HepG2 (cell line): ENCODE data around the gene ABTB2. TPM values are rescaled to one million over a fixed set of nuclear protein-coding genes. Genes with fewer than 3 reads are reported as not detected.

Source experiments
- CEBPB ChIP-seq: IDR thresholded peaks from 2 replicates; pipeline ENCODE4 v1.6.1; 2011; ENCODE audit warnings: low read depth, low read length, improper control_type of control experiment, borderline replicate concordance
- HHEX ChIP-seq: IDR thresholded peaks from 2 replicates; pipeline ENCODE4 v1.6.1; 2016; ENCODE audit warnings: control low read depth
- HMG20A ChIP-seq: IDR thresholded peaks from 2 replicates; pipeline ENCODE4 v1.6.1; 2016; ENCODE audit warnings: borderline replicate concordance
- HNRNPK ChIP-seq: fragments of 200-400 bp; formaldehyde crosslinking; IDR thresholded peaks from 2 replicates; pipeline ENCODE4 v1.6.1; 2018; ENCODE audit warnings: low read length, low read depth, moderate library complexity, mild to moderate bottlenecking; ENCODE audit not compliant: poor library complexity, severe bottlenecking
- POLR2AphosphoS2 ChIP-seq: IDR thresholded peaks from 2 replicates; pipeline ENCODE4 v1.6.1; 2011; ENCODE audit warnings: low read depth, low read length, improper control_type of control experiment
- RXRA ChIP-seq: sonication (generic); formaldehyde crosslinking; IDR thresholded peaks from 2 replicates; pipeline ENCODE4 v1.5.1; 2020; ENCODE audit warnings: missing genetic modification reagents
- SOX5 ChIP-seq: IDR thresholded peaks from 2 replicates; pipeline ENCODE4 v1.6.1; 2016; ENCODE audit warnings: borderline replicate concordance
- TFDP1 ChIP-seq: IDR thresholded peaks from 2 replicates; pipeline ENCODE4 v1.6.1; 2016; ENCODE audit warnings: missing compliant biosample characterization, missing genetic modification reagents, borderline replicate concordance
- THYN1 ChIP-seq: sonication (generic); formaldehyde crosslinking; IDR thresholded peaks from 2 replicates; pipeline ENCODE4 v1.8.1; 2023; ENCODE audit warnings: low read depth, mild to moderate bottlenecking, moderate library complexity, missing genetic modification reagents, borderline replicate concordance
- ZBTB40 ChIP-seq, 2 experiments: fragments of 450-650 bp in 1 of 2; sonication (generic) in 1 of 2; formaldehyde crosslinking in 1 of 2; IDR thresholded peaks; 2 replicates each; pipeline versions ENCODE4 v1.6.1 to v1.8.0; 2016 to 2022; ENCODE audit warnings: antibody characterized with exemption in 1 of 2, mild to moderate bottlenecking in 1 of 2, missing genetic modification reagents in 1 of 2
- ZBTB44 ChIP-seq: sonication (generic); formaldehyde crosslinking; IDR thresholded peaks from 2 replicates; pipeline ENCODE4 v1.4.0; 2020; ENCODE audit warnings: missing genetic modification reagents
- polyA plus RNA-seq, 8 experiments: library from polyadenylated mRNA; depleted of rRNA in 3 of 8; stranded (reverse) in 7 of 8; unstranded in 1 of 8; fragments of >200 nt; fragmentation: Illumina TruSeq in 4 of 8; extraction: Trizol in 4 of 8; gene quantifications; 2 replicates each; pipeline versions ENCODE4 v1.2.1 to v1.2.3, GENCODE V29; 2011 to 2016; ENCODE audit warnings: low read depth in 4 of 8, missing spikeins in 1 of 8, mixed read lengths in 1 of 8; ENCODE audit not compliant: insufficient read depth in 1 of 8
- total RNA-seq, 5 experiments: library from RNA; depleted of rRNA; stranded (reverse); fragments of >200 nt; fragmentation: Illumina TruSeq; extraction: Trizol; gene quantifications; 2 replicates each; pipeline ENCODE4 v1.2.3, GENCODE V29; 2016; ENCODE audit warnings: low read depth in 1 of 5

Gene ABTB2
- total and polyA plus RNA-seq, 2 of the 13 experiments (the other 11 are each of a cell fraction or from before 2014, with no cell fraction given) = 5.1 to 15.4 TPM

- TF ChIP-seq ZBTB44 (CRISPR knock-in tag) = no peak
- TF ChIP-seq RXRA (CRISPR knock-in tag) = no peak
- no peak for TF ChIP-seq THYN1 (CRISPR knock-in tag)
- TF ChIP-seq ZBTB40 (IDR thresholded peaks at IDR 0.05) = no peak
- no peak for TF ChIP-seq ZBTB40 (CRISPR knock-in tag; IDR thresholded peaks at IDR 0.05)
- TF ChIP-seq HHEX (CRISPR knock-in tag) = no peak
- TF ChIP-seq HMG20A (CRISPR knock-in tag) = no peak
- 0 out of 2 replicates have a peak, but pooled peaks have one; percentile 5 for TF ChIP-seq SOX5
- no peak for TF ChIP-seq TFDP1
- TF ChIP-seq POLR2AphosphoS2 = no peak
- peak; percentile 98 for TF ChIP-seq HNRNPK
- TF ChIP-seq CEBPB = no peak
Measured at GRCh38 chr11:34358258-34358727, 483 bp upstream of the ABTB2 start (continued).
